ENCODE measurements around the gene ARHGEF7. TPM values are rescaled to one million over a fixed set of nuclear protein-coding genes. Genes with fewer than 3 reads are reported as not detected.

Gene ARHGEF7
- total RNA-seq, 1 donor from 2014 or later: 63.7 TPM

- Histone ChIP-seq H3K27ac (no peak overlapping the region), H3K4me1 (no peaks in the 10 kb centered on the region), H3K4me3 (no peak overlapping the region), H3K9me3 (no peaks in the 10 kb centered on the region), H3K27me3 (ENCODE audit: low read depth) (peaks cover 10% of the 10 kb centered on the region), H3K36me3 (no peaks in the 10 kb centered on the region)
- ATAC-seq (no peak), DNase-seq (no peak)
- intact Hi-C loops (cut with DNase I): no loop called here
- no peak for TF ChIP-seq CTCF (IDR thresholded peaks at IDR 0.05)
Observed at GRCh38 chr13:111139452-111139851, 24.3 kb downstream of the ARHGEF7 start.

- ATAC-seq: no peak
- H3K4me3 ChIP-seq: no peak overlapping the region
- H3K4me1 ChIP-seq: no peaks in the 10 kb centered on the region
- TF ChIP-seq CTCF (IDR thresholded peaks at IDR 0.05): no peak
- DNase-seq: no peak
- H3K36me3 ChIP-seq: no peaks in the 10 kb centered on the region
- no peak overlapping the region for H3K27ac ChIP-seq
- H3K9me3 ChIP-seq: no peaks in the 10 kb centered on the region
- peaks cover 10% of the 10 kb centered on the region for H3K27me3 ChIP-seq (ENCODE audit: low read depth)
- intact Hi-C loops (cut with DNase I): no loop called here
Observed at GRCh38 chr13:111139873-111140561, 24.9 kb downstream of the ARHGEF7 start.

GRCh38 chr13:111140562-111141105 lies 25.5 kb downstream of the ARHGEF7 start:
- TF ChIP-seq CTCF (IDR thresholded peaks at IDR 0.05): no peak
- no peaks in the 10 kb centered on the region for H3K36me3 ChIP-seq
- ATAC-seq (no peak), DNase-seq (no peak)
- no peaks in the 10 kb centered on the region for H3K4me1 ChIP-seq
- intact Hi-C loops (cut with DNase I): no loop called here
- H3K27me3 ChIP-seq (ENCODE audit: low read depth): peaks cover 10% of the 10 kb centered on the region
- H3K9me3 ChIP-seq: no peaks in the 10 kb centered on the region
- H3K4me3 ChIP-seq: no peak overlapping the region
- no peak overlapping the region for H3K27ac ChIP-seq

DNA sequence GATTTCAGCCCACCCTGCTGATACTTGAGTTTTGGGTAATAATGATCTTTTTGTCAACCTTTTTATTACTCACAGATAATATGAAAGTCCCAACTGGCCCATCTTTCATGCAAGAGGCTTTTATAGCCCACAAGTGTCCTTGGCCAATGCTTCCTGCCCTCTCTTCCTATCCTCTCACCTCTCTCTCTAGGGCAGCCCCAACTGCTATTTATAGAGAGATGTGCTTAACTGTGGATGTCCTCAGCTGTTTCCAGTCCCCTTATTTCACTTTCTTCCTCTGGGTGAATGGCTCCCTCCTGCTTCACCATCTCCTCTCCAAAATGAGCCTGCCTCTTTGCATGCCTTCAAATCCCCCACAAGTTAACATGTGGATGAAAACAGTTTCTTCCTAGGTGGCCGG lies 27.4 kb downstream of the ARHGEF7 start:
- intact Hi-C loops (cut with DNase I): no loop called here
- no peak for TF ChIP-seq CTCF (IDR thresholded peaks at IDR 0.05)
- Histone ChIP-seq H3K27me3 (ENCODE audit: low read depth) (peaks cover 10% of the 10 kb centered on the region), H3K4me3 (no peak overlapping the region), H3K9me3 (no peaks in the 10 kb centered on the region), H3K27ac (no peak overlapping the region), H3K4me1 (no peaks in the 10 kb centered on the region), H3K36me3 (no peaks in the 10 kb centered on the region)
- DNase-seq (no peak), ATAC-seq (no peak)

GRCh38 chr13:111143865-111144540 lies 28.9 kb downstream of the ARHGEF7 start:
- no peak for DNase-seq
- Histone ChIP-seq H3K9me3 (no peaks in the 10 kb centered on the region), H3K36me3 (no peaks in the 10 kb centered on the region), H3K4me3 (no peak overlapping the region), H3K4me1 (no peaks in the 10 kb centered on the region), H3K27me3 (ENCODE audit: low read depth) (peaks cover 10% of the 10 kb centered on the region), H3K27ac (no peak overlapping the region)
- no peak for ATAC-seq
- no peak for TF ChIP-seq CTCF (IDR thresholded peaks at IDR 0.05)
- intact Hi-C loops (cut with DNase I): no loop called here

All from lower lobe of right lung (tissue), 2 donors.